Forelimb muscle (tissue), 1 donor: ENCODE data around the gene NCR3LG1. TPM values are rescaled to one million over a fixed set of nuclear protein-coding genes. Genes with fewer than 3 reads are reported as not detected.
A peak's percentile ranks its signal among the peaks of the same experiment; 100 is the strongest.

Experiments used
- DNase-seq: peaks from one replicate; pipeline ENCODE4 v3.0.0-alpha.2; 2013; ENCODE audit warnings: low read depth
- polyA plus RNA-seq: library from polyadenylated mRNA; unstranded; fragments of 120-200 nt; gene quantifications from one replicate; pipeline ENCODE4 v1.2.1, GENCODE V29; 2013; ENCODE audit not compliant: insufficient read length

The NCR3LG1 gene
- polyA plus RNA-seq, 1 donor = 0.29 TPM

DNA sequence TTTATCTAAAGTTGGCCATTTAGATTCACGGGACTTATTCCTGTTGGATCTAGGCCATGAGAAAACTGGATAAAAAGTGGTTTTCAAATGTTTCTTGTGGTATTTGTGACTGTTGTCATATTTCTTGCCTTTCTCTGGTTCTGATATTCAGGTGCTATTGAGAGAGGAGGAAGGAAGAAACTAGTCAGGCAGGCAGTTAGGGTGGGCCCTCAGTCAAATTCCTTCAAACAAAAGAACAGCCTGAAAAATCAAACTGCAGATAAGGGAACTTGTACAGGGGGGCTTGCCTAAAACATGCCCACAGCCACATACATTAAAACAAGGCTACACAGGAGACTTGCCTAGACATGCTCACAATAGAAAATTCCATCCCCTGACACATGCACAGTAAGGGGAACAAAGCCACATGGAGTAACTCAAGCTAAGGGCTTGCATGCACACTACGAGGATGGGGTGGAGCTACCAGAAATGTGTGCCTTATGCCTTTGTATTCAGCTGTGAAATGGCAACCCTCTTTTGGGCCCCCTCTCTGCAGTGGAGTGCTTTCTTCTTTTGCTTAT is 18.2 kb downstream of the NCR3LG1 start:
- no peak for DNase-seq

DNA sequence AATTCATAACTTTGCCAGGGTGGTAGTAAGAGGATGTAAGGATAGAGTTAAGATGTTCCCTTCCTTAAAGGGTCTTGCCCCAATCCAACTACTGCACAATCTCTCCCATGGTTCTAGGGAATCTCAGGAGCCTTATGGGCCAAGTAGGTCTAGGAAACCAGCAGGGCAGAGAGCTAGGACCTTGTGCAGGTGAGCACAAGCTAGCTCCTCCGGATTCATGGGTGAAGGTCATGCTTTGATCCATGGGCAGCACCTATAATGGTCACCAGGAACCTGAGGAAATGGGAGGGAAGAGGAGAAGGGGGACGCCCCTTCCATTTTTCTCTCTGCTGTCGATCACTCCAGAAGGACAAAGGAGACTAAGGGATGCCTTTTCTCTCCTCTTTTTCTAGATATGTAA is 20.0 kb downstream of the NCR3LG1 start:
- DNase-seq = no peak

DNA sequence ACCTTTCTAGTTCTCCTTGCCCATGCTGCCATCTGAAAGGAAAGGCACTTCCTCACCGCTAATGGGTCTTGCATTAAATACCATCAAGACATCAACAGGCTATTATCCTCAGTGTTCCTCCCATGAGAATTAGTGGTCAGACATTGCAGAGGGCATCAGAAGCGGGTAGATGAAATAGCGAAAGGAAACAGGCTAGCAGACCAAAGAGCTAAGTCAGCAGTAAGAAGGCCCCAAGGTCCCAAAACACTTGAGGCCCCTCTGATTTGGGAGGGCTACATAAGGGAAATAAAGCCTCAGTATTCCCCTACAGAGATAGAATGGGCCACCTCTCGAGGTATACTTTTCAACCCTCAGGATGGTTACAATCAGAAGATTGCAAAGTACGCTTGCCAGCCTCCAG is 23.9 kb downstream of the NCR3LG1 start:
- no peak for DNase-seq

DNA sequence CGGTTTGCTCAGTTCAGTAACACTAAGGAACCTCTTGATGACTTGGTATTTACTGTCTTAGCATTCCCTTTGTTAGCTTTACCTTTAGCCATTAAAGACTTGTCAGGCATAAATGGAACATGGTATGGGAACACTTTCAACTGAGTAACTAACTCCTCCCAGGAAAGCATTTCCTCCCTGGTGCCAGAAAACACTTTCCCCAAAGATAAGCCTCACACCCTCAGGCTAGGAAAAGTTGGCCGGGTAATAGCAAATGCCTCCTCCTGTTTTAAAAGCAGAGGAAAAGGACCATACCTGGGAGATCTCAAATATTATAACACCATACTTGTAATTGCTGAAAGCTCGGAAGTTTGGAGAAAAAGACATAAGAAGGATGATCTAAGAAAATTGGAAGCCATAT is 24.9 kb downstream of the NCR3LG1 start:
- no peak for DNase-seq

DNA sequence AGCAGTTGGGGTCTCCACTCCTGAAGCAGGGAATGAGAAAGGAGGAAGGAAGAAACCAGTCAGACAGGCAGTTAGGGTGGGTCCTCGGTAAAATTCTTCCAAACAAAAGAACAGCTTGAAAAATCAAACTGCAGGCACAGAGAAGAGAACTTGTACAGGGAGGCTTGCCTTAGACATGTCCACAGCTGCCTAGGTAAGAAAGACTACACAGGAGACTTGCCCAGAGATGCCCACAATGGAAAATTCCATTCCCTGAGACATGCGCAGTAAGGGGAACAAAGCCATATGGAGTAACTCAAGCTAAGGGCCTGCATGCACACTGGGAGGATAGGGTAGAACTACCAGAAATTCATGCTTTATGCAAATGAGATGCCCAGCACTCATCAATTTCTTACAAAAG is 27.1 kb downstream of the NCR3LG1 start:
- no peak for DNase-seq

DNA sequence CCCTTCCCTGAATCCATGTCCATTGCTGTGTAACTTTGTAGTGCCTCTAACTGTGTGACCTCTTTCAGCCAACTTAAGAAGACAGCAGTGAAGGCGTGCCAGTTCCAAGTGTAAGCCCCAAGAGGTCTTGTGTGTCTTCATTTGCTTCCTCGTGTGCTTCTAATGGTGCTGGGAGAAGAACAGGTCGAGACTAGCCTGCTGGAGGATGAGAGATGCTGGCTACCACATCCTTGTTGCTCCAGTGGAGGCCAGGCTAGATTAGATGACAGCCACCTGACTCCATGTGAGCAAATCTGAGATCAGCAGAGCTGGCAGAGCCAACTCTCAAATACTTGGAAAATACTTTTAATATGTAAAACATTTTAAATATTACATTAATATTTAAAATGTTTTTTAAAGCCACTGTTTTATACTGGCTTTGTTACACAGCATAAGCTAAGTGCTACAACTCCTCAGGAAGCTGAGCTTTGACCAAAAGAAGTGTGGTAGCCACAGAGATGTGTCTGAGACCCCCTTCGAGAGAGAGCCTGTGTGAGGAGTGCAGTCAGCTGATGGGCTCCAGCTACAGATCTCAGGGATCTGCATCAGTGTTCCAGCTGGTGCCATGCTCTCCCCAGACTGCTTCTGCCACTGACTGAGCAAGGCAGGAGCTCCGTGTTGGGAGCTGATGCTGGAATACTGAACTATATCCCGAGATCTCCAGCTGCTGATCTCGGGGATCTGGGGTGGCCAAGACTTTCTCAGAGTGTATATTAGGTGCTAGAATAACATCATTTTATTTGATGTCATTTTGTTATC is 28.0 kb downstream of the NCR3LG1 start:
- DNase-seq = no peak

DNA sequence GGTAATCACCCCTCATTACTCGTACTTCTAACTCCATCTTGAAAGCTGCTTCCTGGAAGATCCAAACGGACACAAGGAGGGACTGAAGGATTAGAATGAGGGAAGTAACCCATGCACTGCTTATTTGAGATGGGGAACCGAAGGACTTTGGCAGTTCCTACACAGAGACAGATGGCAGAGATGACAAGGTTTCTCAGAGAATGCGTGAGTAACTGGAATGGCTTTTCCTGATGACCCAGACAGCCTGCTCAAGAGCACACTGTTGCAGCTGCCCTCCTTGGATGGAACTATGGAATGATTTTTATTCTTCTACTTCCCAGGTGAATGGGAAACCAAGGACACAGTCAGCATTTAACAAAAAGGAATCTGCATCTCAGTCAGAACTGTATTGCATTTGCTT is 29.6 kb downstream of the NCR3LG1 start:
- DNase-seq = no peak

DNA sequence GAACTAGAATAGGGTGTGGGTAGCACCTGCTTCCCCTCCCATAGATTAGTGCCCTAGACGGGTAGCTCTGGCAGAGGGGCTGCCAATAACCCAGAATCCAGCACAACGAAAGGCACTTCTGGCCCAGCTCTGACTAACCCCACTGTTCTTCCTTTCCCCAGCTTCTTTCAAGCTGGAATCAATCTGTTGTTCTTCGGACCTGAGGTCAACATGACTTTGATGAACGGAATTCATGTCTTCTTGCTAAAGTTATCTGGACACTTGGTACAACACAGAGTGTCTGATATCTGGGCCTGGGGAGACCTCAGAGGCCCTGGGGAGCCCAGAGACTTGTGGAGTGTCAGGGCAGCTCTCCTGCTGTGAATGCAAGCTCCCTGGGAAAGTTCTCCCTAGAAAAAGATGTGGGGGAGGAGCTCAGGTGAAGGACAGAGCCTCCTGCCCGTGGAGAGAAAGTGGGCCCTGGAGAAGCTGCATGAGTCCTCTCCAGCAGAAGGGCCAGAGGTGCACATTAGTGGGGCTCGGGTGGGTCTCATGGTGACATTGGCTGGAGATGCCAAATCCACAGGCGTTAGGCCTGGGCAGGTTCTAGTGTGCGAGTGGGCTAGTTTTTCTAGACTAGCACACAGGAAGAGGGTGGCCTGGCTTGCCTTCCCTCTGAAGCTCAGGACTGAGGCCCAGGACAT is 30.6 kb downstream of the NCR3LG1 start:
- no peak for DNase-seq

DNA sequence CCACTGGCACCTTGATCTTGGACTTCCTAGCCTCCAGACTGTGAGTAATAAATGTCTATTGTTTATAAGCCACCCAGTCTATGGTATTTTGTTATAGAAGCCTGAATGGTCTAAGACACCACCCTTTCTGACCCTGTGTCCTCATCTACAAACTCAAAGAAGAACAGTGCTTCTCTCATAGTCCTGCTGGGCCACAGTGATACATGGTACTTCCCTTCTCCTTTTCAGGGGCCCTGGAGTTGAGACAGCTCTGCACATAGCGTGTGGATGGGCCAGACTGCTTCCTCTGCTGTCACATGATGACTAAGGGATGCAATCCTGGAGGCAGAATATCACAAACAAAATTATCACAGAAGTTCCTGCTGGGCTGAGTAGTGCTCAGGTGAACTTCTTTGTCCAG is 31.9 kb downstream of the NCR3LG1 start:
- DNase-seq = no peak

DNA sequence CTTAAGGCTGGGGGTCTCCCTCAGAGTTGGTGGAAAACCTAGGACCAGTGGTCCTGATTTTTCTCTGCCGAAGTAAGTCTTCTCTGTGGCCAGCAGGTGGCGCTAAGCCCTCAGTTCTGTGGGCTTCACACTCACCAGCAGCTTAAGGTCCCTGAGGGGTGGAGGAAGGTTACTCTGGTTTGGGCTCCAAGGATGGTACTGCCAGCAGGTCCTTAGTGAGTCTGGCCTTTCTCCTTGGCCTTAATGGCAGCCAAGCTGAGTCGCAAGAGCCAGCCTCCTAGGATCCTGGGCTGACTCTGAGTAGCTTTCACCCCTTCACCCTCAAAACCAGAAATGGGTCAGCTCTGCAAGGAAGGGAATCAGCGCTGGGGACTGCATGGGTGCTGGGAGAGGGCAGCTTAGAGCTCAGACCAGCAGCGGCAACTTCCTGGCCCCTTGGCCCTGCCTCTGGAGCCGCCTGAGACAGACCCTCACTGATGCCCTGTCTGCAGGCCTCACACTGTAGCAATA is 32.5 kb downstream of the NCR3LG1 start:
- peak; percentile 53 for DNase-seq

DNA sequence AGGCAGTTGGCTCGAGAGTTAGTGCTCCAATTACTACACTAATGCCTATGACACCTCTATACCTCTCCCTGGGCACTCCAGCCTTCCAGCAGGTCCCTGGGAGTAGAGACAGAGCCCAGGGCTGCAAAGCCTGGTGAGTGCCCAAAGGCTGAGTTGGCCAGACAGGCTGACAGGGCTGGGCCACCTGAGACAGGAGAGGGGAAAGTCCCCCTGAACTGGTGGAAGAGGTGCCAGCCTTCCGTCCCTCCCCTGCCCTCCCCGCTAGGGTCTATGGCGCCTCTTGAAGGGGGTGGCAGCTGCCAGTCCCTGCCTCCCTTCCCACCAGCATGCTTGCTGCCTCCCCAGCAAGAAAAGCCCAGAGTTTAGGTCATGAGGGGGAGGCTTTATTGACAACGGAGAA is 33.9 kb downstream of the NCR3LG1 start:
- no peak for DNase-seq

DNA sequence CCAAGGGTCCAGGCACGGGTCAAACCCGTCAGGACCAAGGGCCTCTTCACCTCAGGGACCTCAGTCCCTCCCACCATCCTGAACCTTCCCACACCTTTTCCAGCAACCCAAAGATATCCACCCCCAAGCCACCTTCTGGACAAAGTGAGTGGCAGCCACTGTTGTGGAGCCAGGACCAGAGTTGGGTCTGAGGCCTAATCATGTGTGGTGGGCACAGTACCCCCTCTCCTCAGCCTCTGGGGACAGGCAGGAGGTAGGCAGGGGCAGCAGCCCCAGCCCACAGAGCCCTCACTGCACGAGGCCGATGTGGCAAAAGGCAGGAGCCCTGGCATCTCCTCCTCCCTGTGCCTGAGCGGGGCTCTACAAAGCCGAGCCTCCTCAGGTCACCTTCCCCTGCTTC is 34.3 kb downstream of the NCR3LG1 start:
- no peak for DNase-seq

DNA sequence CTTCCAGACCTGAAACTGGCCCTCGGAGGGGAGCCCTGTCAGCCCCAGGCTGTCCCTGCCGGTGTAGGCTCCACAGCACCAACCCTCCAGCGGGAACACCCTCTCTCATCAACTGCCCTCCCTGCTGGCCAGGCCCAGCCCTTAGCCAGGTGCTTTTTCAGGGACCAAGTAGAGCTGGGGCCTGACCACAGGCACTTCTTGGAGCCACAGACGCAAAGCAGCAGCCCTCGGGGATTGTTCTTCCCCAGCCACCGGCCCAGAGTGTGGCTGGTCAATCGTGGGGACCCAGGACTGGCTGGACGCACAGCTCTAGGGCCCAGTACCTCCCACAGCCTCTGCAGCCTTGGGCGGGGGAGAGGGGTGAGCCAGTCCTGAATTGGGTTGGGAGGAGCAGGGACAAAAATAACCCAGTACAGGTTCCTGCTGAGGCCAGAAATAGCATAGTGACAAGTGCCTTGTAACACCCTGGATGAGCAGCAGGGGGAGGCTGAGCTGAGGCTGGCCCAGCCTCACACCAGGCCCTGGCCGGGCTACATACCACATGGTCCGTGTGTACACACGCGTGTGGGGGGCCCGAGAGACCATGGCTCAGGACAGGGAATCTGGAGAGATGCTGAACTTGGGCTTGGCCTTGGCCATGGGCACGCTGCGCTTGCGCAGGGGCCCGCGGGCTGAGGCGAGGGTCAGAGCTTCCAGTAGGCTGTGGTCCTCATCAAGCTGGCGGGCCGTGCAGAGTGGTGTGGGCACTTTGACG is 34.9 kb downstream of the NCR3LG1 start:
- no peak for DNase-seq

DNA sequence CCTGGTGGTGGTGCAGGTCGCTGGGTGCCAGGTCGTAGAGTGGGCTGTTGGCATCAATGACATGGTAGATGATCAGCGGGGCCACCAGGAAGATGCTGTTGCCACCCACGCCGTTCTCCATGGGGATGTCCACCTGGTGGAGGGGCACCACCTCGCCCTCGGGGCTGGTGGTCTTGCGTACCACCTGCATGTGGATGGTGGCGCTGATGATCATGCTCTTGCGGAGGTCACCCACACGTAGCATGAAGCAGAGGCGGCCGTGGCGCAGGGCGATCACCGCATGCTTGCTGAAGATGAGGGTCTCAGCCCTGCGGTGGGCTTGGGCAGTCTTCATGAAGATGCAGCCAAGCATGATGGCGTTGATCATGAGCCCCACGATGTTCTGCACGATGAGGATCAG is 35.7 kb downstream of the NCR3LG1 start:
- DNase-seq = no peak

DNA sequence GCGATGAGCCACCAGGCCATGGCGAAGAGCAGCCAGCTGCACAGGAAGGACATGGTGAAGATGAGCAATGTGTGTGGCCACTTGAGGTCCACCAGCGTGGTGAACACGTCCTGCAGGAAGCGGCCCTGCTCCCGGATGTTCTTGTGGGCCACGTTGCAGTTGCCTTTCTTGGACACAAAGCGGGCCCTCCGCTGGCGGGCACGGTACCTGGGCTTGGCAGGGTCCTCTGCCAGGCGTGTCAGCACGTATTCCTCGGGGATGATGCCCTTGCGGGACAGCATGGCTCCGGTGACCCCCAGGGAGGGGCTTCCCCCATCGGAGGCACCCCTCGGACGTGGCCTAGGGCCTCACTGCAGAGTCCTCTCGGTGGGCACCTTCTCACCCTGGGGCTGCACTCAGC is 36.2 kb downstream of the NCR3LG1 start:
- no peak for DNase-seq

DNA sequence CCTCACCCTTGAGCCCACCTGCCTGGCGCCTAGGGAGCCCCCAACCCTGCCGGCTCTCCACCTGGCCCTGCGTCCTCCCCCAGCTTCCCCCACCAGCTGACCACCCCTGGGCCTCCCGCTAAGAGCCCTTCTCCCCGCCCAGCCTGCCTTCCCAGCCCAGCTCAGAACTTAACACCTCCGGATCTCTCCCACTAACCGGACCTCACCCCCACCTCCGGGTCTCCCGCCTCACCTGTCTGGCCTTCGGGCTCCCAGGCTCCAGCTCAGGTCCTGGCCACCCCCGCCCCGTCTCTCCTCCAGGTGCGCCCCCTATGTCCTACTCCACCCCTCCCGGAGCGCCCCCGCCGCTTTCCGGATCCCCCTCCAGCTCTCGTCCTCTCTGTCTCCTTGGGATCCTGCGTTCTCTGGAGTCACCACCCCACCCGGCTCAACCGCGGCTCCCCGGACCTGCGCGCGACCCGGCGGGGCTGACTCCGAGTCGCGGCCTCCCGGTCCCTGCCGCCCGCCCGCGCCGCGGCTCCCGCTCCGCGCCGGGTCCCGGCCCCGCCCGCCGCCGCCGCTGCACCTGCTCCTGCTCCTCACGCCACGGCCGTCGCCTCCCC is 37.1 kb downstream of the NCR3LG1 start, which contains the start of gene KCNJ11:
Gene KCNJ11 (minus strand): TSS at position 51 of the 602 bp plus-strand sequence. CDS start 568 bp downstream, outside the sequence.
- DNase-seq = no peak

DNA sequence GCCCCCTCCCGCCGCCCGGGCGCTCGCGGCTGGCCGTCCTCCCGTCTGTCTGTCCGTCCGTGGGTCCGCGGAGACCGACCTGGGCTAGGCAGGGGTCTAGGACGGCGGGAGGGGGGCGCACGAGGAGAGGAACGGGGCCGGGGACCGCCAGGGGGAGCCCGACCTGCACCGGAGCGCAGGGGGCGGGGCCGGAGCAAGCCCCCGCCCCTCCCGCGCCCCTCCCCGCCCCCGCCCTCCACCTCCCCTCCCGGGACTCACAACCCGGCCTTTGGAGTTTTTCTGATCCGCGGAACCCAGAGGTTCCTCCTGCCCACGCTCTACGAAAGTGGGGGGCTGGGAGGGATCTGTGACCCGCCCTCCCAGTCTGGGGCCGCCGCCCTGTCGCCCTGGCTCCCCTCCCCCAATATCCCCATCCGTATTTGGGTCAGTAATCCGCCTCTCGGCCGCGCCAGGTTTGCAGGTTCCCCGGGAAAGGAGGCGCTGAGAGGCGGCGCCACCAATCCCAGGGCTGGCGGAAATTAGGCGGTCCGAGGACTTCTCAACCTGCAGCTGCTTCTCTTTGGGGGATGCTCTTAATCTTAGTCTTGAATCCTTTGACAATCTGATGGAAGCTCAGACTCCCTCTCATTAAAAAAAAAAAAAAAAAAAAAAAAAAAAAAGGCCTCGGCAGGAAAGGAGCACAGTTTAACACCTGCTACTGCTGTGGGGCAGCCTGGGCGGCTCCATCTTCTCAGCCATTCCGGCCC is 37.8 kb downstream of the NCR3LG1 start:
- DNase-seq = no peak

DNA sequence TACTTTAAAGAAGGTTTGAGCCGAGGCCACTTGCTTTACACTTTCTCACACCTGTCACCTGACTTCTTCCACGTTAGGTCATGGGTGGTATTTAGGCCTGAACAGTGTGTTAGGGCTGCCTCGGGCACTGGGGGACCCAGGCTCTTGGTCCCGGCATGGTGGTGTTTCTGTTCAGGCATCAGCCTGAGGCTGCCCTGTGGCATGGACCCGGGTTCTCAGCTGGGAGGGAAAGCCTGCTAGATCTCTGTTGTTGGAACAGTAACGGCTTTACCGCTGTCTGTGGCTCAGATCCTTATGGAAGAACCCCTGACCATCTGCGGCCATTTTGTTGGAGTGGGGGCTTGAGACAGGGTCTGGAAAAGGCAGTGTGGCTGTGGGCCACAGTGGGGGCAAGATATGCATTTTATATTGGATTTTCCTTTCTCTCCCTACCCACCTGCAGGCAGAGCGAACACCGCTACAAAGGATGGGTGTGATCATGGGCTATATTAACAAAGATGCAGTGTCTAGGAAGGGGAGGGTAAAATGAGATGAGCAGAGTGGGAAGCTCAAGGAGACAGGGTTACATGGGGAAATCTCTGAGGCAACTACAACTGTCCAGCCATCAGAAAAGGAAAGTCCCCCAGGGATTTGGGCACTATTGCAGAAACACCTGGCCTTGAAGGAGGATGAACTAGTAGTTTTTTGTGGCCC is 38.5 kb downstream of the NCR3LG1 start:
- no peak for DNase-seq

DNA sequence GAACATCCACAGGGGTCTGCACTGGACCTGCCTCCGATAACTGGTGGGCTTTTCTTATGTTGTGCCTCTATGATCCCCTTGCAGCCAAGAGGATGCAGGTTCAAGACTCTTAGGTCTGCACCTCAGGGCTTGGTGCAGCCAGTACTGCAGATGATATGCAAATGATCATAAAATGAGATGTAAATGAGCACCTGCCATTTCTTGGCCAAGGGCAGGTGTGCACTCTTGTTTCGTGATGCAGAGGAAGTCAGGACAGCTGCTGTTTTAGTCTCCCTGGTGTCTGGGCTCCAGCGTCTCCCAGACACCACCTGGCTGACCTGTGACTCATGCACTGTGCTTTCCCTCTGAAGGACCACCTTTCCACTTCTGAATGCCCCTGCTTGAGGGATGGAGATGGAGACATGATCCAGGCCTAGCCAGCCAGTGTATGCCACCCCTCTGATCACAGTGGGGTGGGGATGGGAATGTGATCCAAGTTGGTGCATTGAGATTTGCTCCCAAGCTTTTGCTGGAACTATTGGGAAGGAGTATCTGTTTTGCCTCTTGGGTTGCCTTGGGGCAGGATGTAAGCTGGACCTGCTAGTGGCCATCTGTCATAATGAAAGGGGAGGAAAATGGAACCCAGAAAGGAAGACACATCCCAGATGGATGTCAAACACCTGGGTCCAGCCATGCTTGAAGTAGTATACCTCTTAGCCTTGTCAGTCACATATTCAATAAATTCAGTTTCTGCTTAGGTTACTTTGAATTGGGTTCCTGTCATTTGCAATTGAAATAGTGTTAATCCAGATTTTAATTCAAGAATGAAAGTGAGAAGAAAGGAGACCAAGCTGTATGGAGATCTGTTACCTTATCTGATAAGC is 40.1 kb downstream of the NCR3LG1 start:
- no peak for DNase-seq
